Neuron (in vitro differentiated cells): ENCODE measurements around the gene FAM240A.

Source experiments
- H2AFZ ChIP-seq: one replicate; pipeline ENCODE4 v1.6.1; 2013; ENCODE audit warnings: low read depth, mild to moderate bottlenecking, inconsistent platforms, low read length, moderate library complexity
- H3K27me3 ChIP-seq: one replicate; pipeline ENCODE4 v1.6.1; 2013; ENCODE audit warnings: low read length; ENCODE audit not compliant: insufficient read depth
- H3K36me3 ChIP-seq: one replicate; pipeline ENCODE4 v1.6.1; 2013; ENCODE audit warnings: low read length; ENCODE audit not compliant: insufficient read depth
- H3K4me1 ChIP-seq: one replicate; pipeline ENCODE4 v1.6.1; 2013; ENCODE audit warnings: low read length; ENCODE audit not compliant: insufficient read depth
- H3K4me3 ChIP-seq: 2 replicates; pipeline ENCODE4 v1.5.1; 2013; ENCODE audit warnings: mild to moderate bottlenecking, low read length, moderate library complexity
- H3K9me3 ChIP-seq: one replicate; pipeline ENCODE4 v1.6.1; 2013; ENCODE audit warnings: low read length

Gene FAM240A

GRCh38 chr3:46671541-46672348 lies 59.4 kb downstream of the FAM240A start:
- no peaks in the 10 kb centered on the region for H3K36me3 ChIP-seq
- no peak overlapping the region for H3K4me3 ChIP-seq
- no peaks in the 10 kb centered on the region for H3K4me1 ChIP-seq
- no peaks in the 10 kb centered on the region for H3K27me3 ChIP-seq
- H3K9me3 ChIP-seq, result no peaks in the 10 kb centered on the region
- H2AFZ ChIP-seq, result no peak overlapping the region

- Histone ChIP-seq H3K27me3 (no peaks in the 10 kb centered on the region), H2AFZ (no peak overlapping the region), H3K4me1 (no peaks in the 10 kb centered on the region), H3K9me3 (no peaks in the 10 kb centered on the region), H3K36me3 (no peaks in the 10 kb centered on the region), H3K4me3 (no peak overlapping the region)
These were observed 60.0 kb downstream of the FAM240A start for GRCh38 chr3:46672349-46672695.

DNA sequence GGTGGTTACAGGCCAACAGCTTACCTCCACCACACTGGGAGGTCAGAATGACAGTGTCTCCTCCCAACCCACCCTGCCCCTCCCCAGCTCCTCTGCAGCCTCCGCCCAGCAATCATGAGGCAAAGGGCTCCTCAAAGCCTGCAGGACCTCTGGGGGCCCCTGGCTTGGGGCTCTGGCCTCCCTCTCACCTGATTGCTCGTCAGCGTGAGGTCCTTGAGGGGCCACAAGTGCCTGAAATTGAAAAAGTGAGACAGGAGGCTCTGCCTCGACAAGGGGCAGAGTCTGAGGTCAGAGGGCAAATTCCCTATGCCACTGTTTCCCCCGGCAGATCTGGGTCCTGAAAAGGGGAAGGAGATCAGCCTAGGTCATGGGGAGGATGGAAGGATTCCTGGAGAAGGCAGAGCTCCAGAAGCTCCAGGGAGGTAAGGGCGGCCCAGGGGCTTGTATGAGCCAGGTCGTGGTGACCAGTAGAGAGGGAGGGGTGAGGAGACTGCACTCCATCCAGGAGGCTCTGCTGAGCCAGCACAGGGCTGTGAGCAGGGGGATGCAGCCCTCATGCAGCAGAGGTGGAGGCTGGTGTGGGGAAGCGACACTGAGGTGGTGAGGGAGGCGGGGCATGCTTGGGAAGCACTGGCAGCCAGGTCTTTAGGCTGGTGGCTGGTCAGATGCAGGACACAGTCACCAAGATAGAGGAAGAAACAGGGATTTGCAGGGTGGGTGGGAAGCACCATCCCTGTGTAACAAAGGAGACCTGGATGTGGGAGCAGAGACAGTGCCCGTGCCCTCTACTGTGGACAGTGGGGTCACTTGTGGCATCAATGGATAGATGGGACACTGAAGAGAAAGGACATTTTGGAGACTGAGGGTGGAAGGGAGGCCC lies 61.1 kb downstream of the FAM240A start:
- H2AFZ ChIP-seq, result no peak overlapping the region
- no peaks in the 10 kb centered on the region for H3K9me3 ChIP-seq
- no peaks in the 10 kb centered on the region for H3K27me3 ChIP-seq
- H3K36me3 ChIP-seq, result no peaks in the 10 kb centered on the region
- no peaks in the 10 kb centered on the region for H3K4me1 ChIP-seq
- H3K4me3 ChIP-seq, result no peak overlapping the region

DNA sequence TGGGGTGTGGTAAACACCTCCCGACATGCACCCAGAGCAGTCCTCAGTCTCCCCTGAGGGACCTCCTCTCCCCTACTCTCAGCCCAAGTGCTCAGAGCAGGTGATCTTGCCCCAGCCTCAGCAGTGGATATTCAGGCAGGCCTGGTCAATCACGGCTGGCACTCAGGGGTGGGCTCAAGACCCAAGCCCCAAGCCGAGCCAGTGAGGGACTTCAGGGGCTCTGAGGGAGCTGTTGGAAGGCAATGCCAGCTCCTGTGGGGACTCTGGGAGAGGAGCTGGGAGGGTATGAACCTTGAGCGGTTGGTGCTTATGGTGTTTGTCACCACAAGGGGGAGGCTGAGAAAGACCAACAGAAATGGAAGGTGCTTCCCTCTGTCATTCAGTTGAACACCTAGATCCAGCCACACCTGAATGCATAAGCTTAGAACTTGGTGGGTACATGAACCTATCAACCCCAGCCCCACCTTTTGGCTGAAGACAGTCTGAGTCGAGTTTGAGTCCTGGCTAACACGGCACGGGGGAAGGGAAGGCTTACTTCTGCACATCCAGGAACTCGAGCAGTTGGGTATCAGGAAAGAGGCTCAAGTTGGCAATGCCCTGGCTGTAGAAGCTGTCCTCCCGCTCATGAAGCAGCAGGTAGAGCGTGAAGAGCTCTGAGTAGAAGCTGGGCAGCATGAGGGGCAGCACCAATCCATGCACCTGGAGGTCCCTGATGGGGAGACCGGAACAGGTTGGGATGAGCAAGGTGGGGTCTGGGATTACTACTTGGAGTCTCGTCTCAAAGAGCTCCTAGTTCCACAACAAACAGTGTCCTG lies 61.9 kb downstream of the FAM240A start:
- Histone ChIP-seq H2AFZ (no peak overlapping the region), H3K27me3 (no peaks in the 10 kb centered on the region), H3K4me1 (no peaks in the 10 kb centered on the region), H3K9me3 (no peaks in the 10 kb centered on the region), H3K4me3 (no peak overlapping the region), H3K36me3 (no peaks in the 10 kb centered on the region)

GRCh38 chr3:46675426-46675825 lies 63.1 kb downstream of the FAM240A start:
- no peak overlapping the region for H3K4me3 ChIP-seq
- H3K27me3 ChIP-seq, result no peaks in the 10 kb centered on the region
- no peaks in the 10 kb centered on the region for H3K36me3 ChIP-seq
- no peaks in the 10 kb centered on the region for H3K4me1 ChIP-seq
- H2AFZ ChIP-seq, result no peak overlapping the region
- H3K9me3 ChIP-seq, result no peaks in the 10 kb centered on the region
